Mucosa of rectum (tissue), 2 donors: ENCODE results near the gene AP1S1.
"Not testable (repeated sequence)": the region's sequence is repeated elsewhere in the genome, so short reads cannot be mapped to it uniquely, and the experiment has no call there.

Source experiments
- H3K27ac ChIP-seq, 2 donors: one replicate each; pipeline ENCODE4 v1.7.0; 2013; ENCODE audit warnings: inconsistent platforms in 2 of 2, low read depth in 2 of 2, low read length in 2 of 2
- H3K27me3 ChIP-seq, 2 donors: one replicate each; pipeline ENCODE4 v1.7.0; 2013; ENCODE audit warnings: low read length in 2 of 2; ENCODE audit not compliant: control insufficient read depth in 2 of 2, insufficient read depth in 2 of 2
- H3K36me3 ChIP-seq, 2 donors: one replicate each; pipeline ENCODE4 v1.7.0; 2013; ENCODE audit warnings: low read length in 2 of 2; ENCODE audit not compliant: control insufficient read depth in 2 of 2, insufficient read depth in 2 of 2
- H3K4me1 ChIP-seq, 2 donors: one replicate each; pipeline ENCODE4 v1.7.0; 2013; ENCODE audit warnings: low read length in 2 of 2, mild to moderate bottlenecking in 1 of 2; ENCODE audit not compliant: control insufficient read depth in 2 of 2, insufficient read depth in 2 of 2
- H3K4me3 ChIP-seq, 2 donors: one replicate each; pipeline ENCODE4 v1.7.0; 2013; ENCODE audit warnings: low read length in 2 of 2
- H3K9ac ChIP-seq, 2 donors: one replicate each; pipeline ENCODE4 v1.7.0; 2013; ENCODE audit warnings: low read length in 2 of 2, low read depth in 1 of 2, mild to moderate bottlenecking in 1 of 2
- H3K9me3 ChIP-seq, 2 donors: one replicate each; pipeline ENCODE4 v1.7.0; 2013; ENCODE audit warnings: low read length in 2 of 2; ENCODE audit not compliant: control insufficient read depth in 2 of 2
- donor health status: healthy.
- donor health status: Normal muscosa, but diverticular disease.

AP1S1 gene

DNA sequence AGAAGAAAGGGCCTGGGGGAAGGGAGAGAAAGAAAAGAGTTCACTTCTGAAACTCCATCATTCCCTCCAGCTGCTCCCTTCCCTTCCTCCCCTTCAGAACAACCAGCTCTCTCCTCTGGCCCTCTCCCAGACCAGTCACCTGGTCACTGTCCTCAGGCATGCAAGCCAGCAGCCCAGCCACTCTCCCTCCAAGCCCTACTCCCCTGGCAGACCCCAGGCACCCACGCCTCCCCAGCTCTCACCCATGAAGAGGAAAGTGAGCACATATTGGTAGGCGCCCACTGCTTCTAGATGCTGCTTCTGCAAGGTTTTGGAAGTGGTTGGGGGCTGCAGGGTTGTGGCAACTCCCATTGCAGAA lies 46.2 kb downstream of the AP1S1 start:
- peaks cover 12 to 14% of the 10 kb centered on the region in 2 donors for H3K4me1 ChIP-seq
- H3K27ac ChIP-seq: peak overlapping the region; percentile 86 to 92
- H3K36me3 ChIP-seq: no peaks in the 10 kb centered on the region
- peak overlapping the region; percentile 70 for H3K9ac ChIP-seq
- H3K27me3 ChIP-seq: peaks cover 0 to 6% of the 10 kb centered on the region in 2 donors
- H3K9me3 ChIP-seq: no peaks in the 10 kb centered on the region
- peak overlapping the region; percentile 69 to 73 for H3K4me3 ChIP-seq

GRCh38 chr7:101200862-101201599 lies 46.8 kb downstream of the AP1S1 start, which contains the start of gene MOGAT3:
Gene MOGAT3, minus strand, starts transcription at chr7:101201036. Its CDS starts 182 bp downstream, at chr7:101200854.
- Histone ChIP-seq H3K9me3 (no peaks in the 10 kb centered on the region), H3K36me3 (peaks cover 0 to 1% of the 10 kb centered on the region in 2 donors), H3K27ac (peak within 1 kb of the TSS; percentile 86 to 92), H3K4me3 (peak within 1 kb of the TSS; percentile 70 to 73), H3K4me1 (peaks cover 12 to 14% of the 10 kb centered on the region in 2 donors), H3K27me3 (peaks cover 0 to 6% of the 10 kb centered on the region in 2 donors), H3K9ac (peak within 1 kb of the TSS; percentile 70 to 79)

- peak overlapping the region; percentile 14 to 79 for H3K9ac ChIP-seq
- peaks cover 0 to 6% of the 10 kb centered on the region in 2 donors for H3K27me3 ChIP-seq
- H3K4me1 ChIP-seq: peaks cover 12 to 14% of the 10 kb centered on the region in 2 donors
- H3K4me3 ChIP-seq: peak overlapping the region; percentile 48 to 70
- H3K9me3 ChIP-seq: no peaks in the 10 kb centered on the region
- peak overlapping the region; percentile 86 to 92 for H3K27ac ChIP-seq
- H3K36me3 ChIP-seq: peaks cover 0 to 5% of the 10 kb centered on the region in 2 donors
Observed at GRCh38 chr7:101201695-101202602, 47.7 kb downstream of the AP1S1 start.

GRCh38 chr7:101202603-101202918 lies 48.3 kb downstream of the AP1S1 start:
- H3K9ac ChIP-seq: peak overlapping the region in 1 of 2 donors; percentile 79
- no peak overlapping the region for H3K4me3 ChIP-seq
- H3K27me3 ChIP-seq: peaks cover 0 to 6% of the 10 kb centered on the region in 2 donors
- no peaks in the 10 kb centered on the region for H3K9me3 ChIP-seq
- H3K4me1 ChIP-seq: peaks cover 12 to 14% of the 10 kb centered on the region in 2 donors
- H3K36me3 ChIP-seq: peaks cover under 1 to 5% of the 10 kb centered on the region in 2 donors
- no peak overlapping the region for H3K27ac ChIP-seq

- not testable (repeated sequence) for H3K9me3 ChIP-seq, H3K27me3 ChIP-seq, H3K9ac ChIP-seq, H3K27ac ChIP-seq, H3K4me3 ChIP-seq
- H3K36me3 ChIP-seq: peaks cover 5 to 11% of the 10 kb centered on the region in 2 donors
- H3K4me1 ChIP-seq: peaks cover 12 to 14% of the 10 kb centered on the region in 2 donors
Observed at GRCh38 chr7:101203740-101204738, 49.8 kb downstream of the AP1S1 start.

- Histone ChIP-seq H3K27ac (no peak overlapping the region), H3K36me3 (peaks cover 13 to 25% of the 10 kb centered on the region in 2 donors), H3K4me3 (no peak overlapping the region), H3K4me1 (peaks cover 6 to 8% of the 10 kb centered on the region in 2 donors), H3K27me3 (peaks cover 0 to 2% of the 10 kb centered on the region in 2 donors), H3K9ac (no peak overlapping the region), H3K9me3 (no peaks in the 10 kb centered on the region)
Observed at GRCh38 chr7:101205901-101206664, 51.8 kb downstream of the AP1S1 start.

DNA sequence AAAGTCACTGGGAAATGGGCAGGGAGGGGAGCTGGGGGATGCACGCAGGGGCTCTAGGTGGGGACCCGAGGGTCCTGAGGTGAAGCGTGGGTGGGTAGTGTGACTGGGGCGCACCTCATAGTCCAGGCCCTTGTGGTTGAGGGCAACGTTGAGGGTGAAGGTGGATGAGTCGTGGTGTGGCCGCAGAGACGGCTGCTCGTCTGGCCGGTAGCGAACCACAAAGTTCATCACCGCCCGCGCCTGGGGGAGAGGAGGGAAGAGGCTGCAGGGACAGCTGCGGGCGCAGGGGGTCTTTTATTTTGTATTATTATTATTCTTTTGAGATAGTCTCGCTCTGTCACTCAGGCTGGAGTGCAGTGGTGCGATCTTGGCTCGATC lies 52.4 kb downstream of the AP1S1 start:
- Histone ChIP-seq H3K27me3 (peaks cover 0 to 2% of the 10 kb centered on the region in 2 donors), H3K9me3 (no peaks in the 10 kb centered on the region), H3K4me3 (no peak overlapping the region), H3K36me3 (peaks cover 18 to 25% of the 10 kb centered on the region in 2 donors), H3K27ac (no peak overlapping the region), H3K9ac (no peak overlapping the region), H3K4me1 (peaks cover 5 to 6% of the 10 kb centered on the region in 2 donors)

DNA sequence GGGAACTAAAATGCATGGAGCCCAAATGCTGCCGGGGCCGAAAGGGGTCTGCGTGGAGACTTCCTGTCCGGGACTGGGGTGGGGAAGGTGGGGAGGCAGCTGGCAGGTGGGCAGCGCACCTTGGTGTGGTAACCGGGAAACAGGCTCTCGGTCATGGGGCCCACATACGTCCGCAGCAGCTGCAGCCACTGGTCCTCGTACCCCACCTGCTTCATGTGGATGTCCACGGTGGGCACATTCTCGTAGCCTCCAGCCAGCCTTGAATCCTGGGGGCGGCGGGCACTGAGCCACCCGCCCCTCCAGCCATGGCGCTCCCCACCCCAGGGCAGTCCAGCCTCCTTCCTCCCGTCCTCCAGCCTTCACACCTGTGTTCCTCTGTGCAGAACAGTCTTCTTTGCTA lies 53.2 kb downstream of the AP1S1 start:
- H3K4me1 ChIP-seq: no peaks in the 10 kb centered on the region
- no peak overlapping the region for H3K27ac ChIP-seq
- no peak overlapping the region for H3K4me3 ChIP-seq
- no peak overlapping the region for H3K9ac ChIP-seq
- no peaks in the 10 kb centered on the region for H3K9me3 ChIP-seq
- H3K27me3 ChIP-seq: peaks cover 0 to 2% of the 10 kb centered on the region in 2 donors
- peaks cover 24 to 32% of the 10 kb centered on the region in 2 donors for H3K36me3 ChIP-seq

DNA sequence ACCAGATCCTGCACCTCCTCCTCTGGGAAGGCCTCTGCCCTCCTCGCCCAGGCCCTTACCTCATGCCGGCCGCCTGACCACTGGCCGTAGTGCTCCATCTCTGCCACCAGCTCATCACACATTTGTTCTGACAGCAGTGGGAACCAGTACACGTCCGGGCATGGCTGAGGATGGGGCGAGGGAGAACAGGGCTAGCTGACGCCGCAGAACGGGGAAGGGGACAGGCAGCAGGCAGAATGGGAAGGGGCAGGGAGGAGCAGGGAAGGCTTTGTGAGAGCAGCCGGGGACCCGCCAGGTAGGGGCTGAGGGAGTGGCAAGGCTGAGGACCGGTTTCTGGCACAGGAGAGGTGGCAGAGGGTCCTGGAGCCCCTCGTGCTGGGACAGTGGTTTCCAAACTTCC lies 54.5 kb downstream of the AP1S1 start:
- no peak overlapping the region for H3K27ac ChIP-seq
- H3K4me3 ChIP-seq: no peak overlapping the region
- H3K27me3 ChIP-seq: no peaks in the 10 kb centered on the region
- no peaks in the 10 kb centered on the region for H3K4me1 ChIP-seq
- H3K36me3 ChIP-seq: peaks cover 28 to 37% of the 10 kb centered on the region in 2 donors
- H3K9me3 ChIP-seq: no peaks in the 10 kb centered on the region
- no peak overlapping the region for H3K9ac ChIP-seq
